Measurements from ENCODE around the gene ITGAD.

- no peak for TF ChIP-seq TEAD4 (IDR thresholded peaks at IDR 0.05)
- no peak for TF ChIP-seq TCF12 (IDR thresholded peaks at IDR 0.05; ENCODE audit: low read depth)
- no peak for TF ChIP-seq YY1 (IDR thresholded peaks at IDR 0.05; ENCODE audit: low read depth)
- TF ChIP-seq EP300 (IDR thresholded peaks at IDR 0.05; ENCODE audit: borderline replicate concordance), result no peak
- TF ChIP-seq TAF1 (IDR thresholded peaks at IDR 0.05; ENCODE audit: low read depth), result no peak
- no peak for TF ChIP-seq RAD21 (IDR thresholded peaks at IDR 0.05; ENCODE audit: low read depth)
- no peak for TF ChIP-seq REST (IDR thresholded peaks at IDR 0.05; ENCODE audit: low read depth)
- TF ChIP-seq FOXM1 (IDR thresholded peaks at IDR 0.05; ENCODE audit: borderline replicate concordance, low read depth), result no peak
- no peak for TF ChIP-seq CEBPB (IDR thresholded peaks at IDR 0.05)
- TF ChIP-seq CREB1 (IDR thresholded peaks at IDR 0.05; ENCODE audit: low read depth), result no peak
- TF ChIP-seq USF1 (IDR thresholded peaks at IDR 0.05), result no peak
- TF ChIP-seq MAX (IDR thresholded peaks at IDR 0.05), result no peak
- TF ChIP-seq NFIC (IDR thresholded peaks at IDR 0.05), result no peak
Observed at GRCh38 chr16:31363721-31364120, 29.4 kb upstream of the ITGAD start.

Data from Ishikawa (cell line).